H1 (cell line): ENCODE results near the gene TBC1D16. TPM values are rescaled to one million over a fixed set of nuclear protein-coding genes. Genes with fewer than 3 reads are reported as not detected.

ENCODE experiments used
- EP300 ChIP-seq, 2 experiments: IDR thresholded peaks; 1 replicate in 1 of 2; 2 replicates in 1 of 2; pipeline ENCODE4 v1.6.1; 2011 to 2012; ENCODE audit warnings: low read depth in 2 of 2, low read length in 2 of 2, mild to moderate bottlenecking in 2 of 2, borderline replicate concordance in 1 of 2, inconsistent platforms in 1 of 2, moderate library complexity in 1 of 2
- TCF12 ChIP-seq: IDR thresholded peaks from 2 replicates; pipeline ENCODE4 v1.6.1; 2011; ENCODE audit warnings: low read depth, mild to moderate bottlenecking, low read length
- YY1 ChIP-seq: IDR thresholded peaks from 2 replicates; pipeline ENCODE4 v1.6.1; 2011; ENCODE audit warnings: low read depth, mild to moderate bottlenecking, low read length
- polyA plus RNA-seq, 7 experiments: library from polyadenylated mRNA; depleted of rRNA in 3 of 7; stranded (reverse) in 5 of 7; unstranded in 2 of 7; fragments of >200 nt in 5 of 7; fragments of 200-250 nt in 2 of 7; gene quantifications; 1 replicate in 5 of 7; 2 replicates in 1 of 7; 4 replicates in 1 of 7; pipeline versions ENCODE4 v1.2.1 to v1.2.3, GENCODE V29; 2011 to 2013; ENCODE audit warnings: missing spikeins in 2 of 7, mixed read lengths in 2 of 7
- total RNA-seq: library from RNA; stranded (reverse); fragmentation: NEBNext Ultra II Directional; extraction: Animal tissue kit (Norgen Biotek cat#: 25700); gene quantifications from 2 replicates; pipeline ENCODE4 v1.2.1, GENCODE V29; 2021
- TF ChIP-seq, protein P1 (sequence below): IDR thresholded peaks from 2 replicates; pipeline ENCODE4 v1.6.1; 2012; ENCODE audit warnings: inconsistent platforms
- TF ChIP-seq, protein P2 (sequence below): fragments of 300-600 bp; sonication (generic); IDR thresholded peaks from 2 replicates; pipeline ENCODE4 v1.7.1; 2012; ENCODE audit warnings: low read length, moderate library complexity, mild to moderate bottlenecking, inconsistent platforms; ENCODE audit not compliant: insufficient replicate concordance

The TBC1D16 gene
- total and polyA plus RNA-seq, 2 of the 8 experiments (the other 6 are each of a cell fraction or from before 2014, with no cell fraction given): 21.1 to 109 TPM

DNA sequence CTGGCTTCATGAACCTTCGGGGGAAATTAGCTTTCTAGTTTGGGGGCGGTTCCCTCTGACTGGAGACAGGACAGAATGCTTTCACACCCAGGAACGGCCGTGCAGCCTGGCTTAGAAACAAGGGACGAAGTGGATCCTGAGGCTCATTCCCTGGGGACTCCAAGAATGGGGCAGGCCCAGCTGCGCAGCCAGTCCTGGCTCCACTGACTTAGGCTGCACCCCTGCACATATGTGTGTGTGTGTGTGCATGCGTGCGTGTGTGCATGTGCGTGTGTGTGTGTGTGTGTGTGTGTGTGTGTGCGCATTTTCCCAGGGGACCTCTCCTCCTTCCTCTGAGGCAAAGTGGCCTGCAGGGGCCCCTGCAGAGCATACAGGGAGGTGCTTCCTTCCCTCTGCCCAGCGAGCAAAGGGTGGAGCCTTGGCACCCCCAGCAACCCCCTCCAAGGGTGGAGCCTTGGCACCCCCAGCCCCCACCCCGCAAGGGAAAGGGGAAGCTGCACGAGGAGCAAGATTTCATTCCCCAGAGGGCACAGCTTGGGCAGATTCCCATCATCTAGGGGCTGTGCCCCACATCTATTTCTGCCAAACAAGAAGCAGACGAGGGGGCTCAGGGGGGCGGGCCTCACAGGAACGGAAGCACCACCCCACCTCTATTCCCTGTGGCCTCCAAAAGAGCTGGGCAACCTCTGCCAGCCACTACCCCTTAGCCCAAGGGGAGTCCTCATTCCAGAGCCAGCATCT is 98.9 kb downstream of the TBC1D16 start (continued):
- TF ChIP-seq YY1 (no peak), EP300 (IDR thresholded peaks at IDR 0.05; ENCODE audit: borderline replicate concordance in 1 of 2, low read depth in 2 of 2, low read length in 2 of 2) (no peak), TCF12 (no peak)
- TF ChIP-seq, protein P1, sequence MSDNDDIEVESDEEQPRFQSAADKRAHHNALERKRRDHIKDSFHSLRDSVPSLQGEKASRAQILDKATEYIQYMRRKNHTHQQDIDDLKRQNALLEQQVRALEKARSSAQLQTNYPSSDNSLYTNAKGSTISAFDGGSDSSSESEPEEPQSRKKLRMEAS: no peak
- TF ChIP-seq, protein P2, sequence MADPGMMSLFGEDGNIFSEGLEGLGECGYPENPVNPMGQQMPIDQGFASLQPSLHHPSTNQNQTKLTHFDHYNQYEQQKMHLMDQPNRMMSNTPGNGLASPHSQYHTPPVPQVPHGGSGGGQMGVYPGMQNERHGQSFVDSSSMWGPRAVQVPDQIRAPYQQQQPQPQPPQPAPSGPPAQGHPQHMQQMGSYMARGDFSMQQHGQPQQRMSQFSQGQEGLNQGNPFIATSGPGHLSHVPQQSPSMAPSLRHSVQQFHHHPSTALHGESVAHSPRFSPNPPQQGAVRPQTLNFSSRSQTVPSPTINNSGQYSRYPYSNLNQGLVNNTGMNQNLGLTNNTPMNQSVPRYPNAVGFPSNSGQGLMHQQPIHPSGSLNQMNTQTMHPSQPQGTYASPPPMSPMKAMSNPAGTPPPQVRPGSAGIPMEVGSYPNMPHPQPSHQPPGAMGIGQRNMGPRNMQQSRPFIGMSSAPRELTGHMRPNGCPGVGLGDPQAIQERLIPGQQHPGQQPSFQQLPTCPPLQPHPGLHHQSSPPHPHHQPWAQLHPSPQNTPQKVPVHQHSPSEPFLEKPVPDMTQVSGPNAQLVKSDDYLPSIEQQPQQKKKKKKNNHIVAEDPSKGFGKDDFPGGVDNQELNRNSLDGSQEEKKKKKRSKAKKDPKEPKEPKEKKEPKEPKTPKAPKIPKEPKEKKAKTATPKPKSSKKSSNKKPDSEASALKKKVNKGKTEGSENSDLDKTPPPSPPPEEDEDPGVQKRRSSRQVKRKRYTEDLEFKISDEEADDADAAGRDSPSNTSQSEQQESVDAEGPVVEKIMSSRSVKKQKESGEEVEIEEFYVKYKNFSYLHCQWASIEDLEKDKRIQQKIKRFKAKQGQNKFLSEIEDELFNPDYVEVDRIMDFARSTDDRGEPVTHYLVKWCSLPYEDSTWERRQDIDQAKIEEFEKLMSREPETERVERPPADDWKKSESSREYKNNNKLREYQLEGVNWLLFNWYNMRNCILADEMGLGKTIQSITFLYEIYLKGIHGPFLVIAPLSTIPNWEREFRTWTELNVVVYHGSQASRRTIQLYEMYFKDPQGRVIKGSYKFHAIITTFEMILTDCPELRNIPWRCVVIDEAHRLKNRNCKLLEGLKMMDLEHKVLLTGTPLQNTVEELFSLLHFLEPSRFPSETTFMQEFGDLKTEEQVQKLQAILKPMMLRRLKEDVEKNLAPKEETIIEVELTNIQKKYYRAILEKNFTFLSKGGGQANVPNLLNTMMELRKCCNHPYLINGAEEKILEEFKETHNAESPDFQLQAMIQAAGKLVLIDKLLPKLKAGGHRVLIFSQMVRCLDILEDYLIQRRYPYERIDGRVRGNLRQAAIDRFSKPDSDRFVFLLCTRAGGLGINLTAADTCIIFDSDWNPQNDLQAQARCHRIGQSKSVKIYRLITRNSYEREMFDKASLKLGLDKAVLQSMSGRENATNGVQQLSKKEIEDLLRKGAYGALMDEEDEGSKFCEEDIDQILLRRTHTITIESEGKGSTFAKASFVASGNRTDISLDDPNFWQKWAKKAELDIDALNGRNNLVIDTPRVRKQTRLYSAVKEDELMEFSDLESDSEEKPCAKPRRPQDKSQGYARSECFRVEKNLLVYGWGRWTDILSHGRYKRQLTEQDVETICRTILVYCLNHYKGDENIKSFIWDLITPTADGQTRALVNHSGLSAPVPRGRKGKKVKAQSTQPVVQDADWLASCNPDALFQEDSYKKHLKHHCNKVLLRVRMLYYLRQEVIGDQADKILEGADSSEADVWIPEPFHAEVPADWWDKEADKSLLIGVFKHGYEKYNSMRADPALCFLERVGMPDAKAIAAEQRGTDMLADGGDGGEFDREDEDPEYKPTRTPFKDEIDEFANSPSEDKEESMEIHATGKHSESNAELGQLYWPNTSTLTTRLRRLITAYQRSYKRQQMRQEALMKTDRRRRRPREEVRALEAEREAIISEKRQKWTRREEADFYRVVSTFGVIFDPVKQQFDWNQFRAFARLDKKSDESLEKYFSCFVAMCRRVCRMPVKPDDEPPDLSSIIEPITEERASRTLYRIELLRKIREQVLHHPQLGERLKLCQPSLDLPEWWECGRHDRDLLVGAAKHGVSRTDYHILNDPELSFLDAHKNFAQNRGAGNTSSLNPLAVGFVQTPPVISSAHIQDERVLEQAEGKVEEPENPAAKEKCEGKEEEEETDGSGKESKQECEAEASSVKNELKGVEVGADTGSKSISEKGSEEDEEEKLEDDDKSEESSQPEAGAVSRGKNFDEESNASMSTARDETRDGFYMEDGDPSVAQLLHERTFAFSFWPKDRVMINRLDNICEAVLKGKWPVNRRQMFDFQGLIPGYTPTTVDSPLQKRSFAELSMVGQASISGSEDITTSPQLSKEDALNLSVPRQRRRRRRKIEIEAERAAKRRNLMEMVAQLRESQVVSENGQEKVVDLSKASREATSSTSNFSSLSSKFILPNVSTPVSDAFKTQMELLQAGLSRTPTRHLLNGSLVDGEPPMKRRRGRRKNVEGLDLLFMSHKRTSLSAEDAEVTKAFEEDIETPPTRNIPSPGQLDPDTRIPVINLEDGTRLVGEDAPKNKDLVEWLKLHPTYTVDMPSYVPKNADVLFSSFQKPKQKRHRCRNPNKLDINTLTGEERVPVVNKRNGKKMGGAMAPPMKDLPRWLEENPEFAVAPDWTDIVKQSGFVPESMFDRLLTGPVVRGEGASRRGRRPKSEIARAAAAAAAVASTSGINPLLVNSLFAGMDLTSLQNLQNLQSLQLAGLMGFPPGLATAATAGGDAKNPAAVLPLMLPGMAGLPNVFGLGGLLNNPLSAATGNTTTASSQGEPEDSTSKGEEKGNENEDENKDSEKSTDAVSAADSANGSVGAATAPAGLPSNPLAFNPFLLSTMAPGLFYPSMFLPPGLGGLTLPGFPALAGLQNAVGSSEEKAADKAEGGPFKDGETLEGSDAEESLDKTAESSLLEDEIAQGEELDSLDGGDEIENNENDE: no peak
